ENCODE measurements around the gene MAP2K3. TPM values are rescaled to one million over a fixed set of nuclear protein-coding genes. Genes with fewer than 3 reads are reported as not detected.

The MAP2K3 gene
- total and polyA plus RNA-seq, 10 of the 15 experiments (the other 5 are each of a cell fraction or from before 2014, with no cell fraction given), result 0.71 to 39.4 (median 18.6) TPM

- TF ChIP-seq PKNOX1 (IDR thresholded peaks at IDR 0.05) (no peak), POLR2AphosphoS2 (IDR thresholded peaks at IDR 0.05; ENCODE audit: low read depth, low read length) (no peak), KLF5 (IDR thresholded peaks at IDR 0.05; ENCODE audit: partially characterized antibody) (no peak), HCFC1 (IDR thresholded peaks at IDR 0.05; ENCODE audit: low read length) (no peak)
Observed at GRCh38 chr17:21242780-21243515, 41.6 kb upstream of the MAP2K3 start (continued).

- DNase-seq (ENCODE audit: low read depth, low spot score) (no peak), FAIRE-seq (no peak), ATAC-seq (no peak)
- ChIA-PET RAD21 (ENCODE audit: unreplicated experiment) (no interaction called here), CTCF (no interaction called here), POLR2A (no interaction called here), SMC1A (ENCODE audit: uncharacterized antibody, unreplicated experiment) (no interaction called here)
- Histone ChIP-seq H3K27me3 (replicated peaks in 1 of 2; ENCODE audit: control insufficient read depth in 2 of 2, insufficient read depth in 2 of 2, low read length in 1 of 2) (no peaks in the 10 kb centered on the region), H4K20me1 (ENCODE audit: control insufficient read depth, insufficient read depth) (no peaks in the 10 kb centered on the region), H2AFZ (ENCODE audit: control insufficient read depth, low read depth, low read length) (no peak overlapping the region), H3K9me3 (replicated peaks; ENCODE audit: control insufficient read depth, insufficient read depth, low read length) (no peaks in the 10 kb centered on the region), H3K79me2 (ENCODE audit: control insufficient read depth, insufficient read depth, low read length) (no peaks in the 10 kb centered on the region), H3K4me3 (no peak overlapping the region), H3K4me2 (ENCODE audit: control insufficient read depth, insufficient read depth) (no peak overlapping the region), H3K36me3 (ENCODE audit: control insufficient read depth in 2 of 2, insufficient read depth in 2 of 2, low read length in 1 of 2) (no peaks in the 10 kb centered on the region), H3K4me1 (ENCODE audit: control insufficient read depth, insufficient read depth, low read length) (no peaks in the 10 kb centered on the region), H3K9ac (ENCODE audit: control insufficient read depth, insufficient read depth, low read length) (no peak overlapping the region), H3K27ac (ENCODE audit: control insufficient read depth, insufficient read depth) (no peak overlapping the region)
- in situ Hi-C loops (cut with MboI) (no loop called here), intact Hi-C loops (cut with micrococcal nuclease; ENCODE audit: unreplicated experiment) (no loop called here)
- BruUV-seq (replicated peaks), result no TSS peak
- WGBS (ENCODE audit: insufficient coverage, insufficient replicate concordance, low lambda C conversion rate, missing lambda C conversion rate), result 53% methylated on average over 23 of the region's 23 CpGs
- TF ChIP-seq BHLHE40 (IDR thresholded peaks at IDR 0.05; ENCODE audit: borderline replicate concordance in 1 of 2, low read depth in 2 of 2, low read length in 1 of 2) (no peak), WRNIP1 (IDR thresholded peaks at IDR 0.05; ENCODE audit: borderline replicate concordance, low read depth, low read length) (no peak), POLR2A (IDR thresholded peaks at IDR 0.05; ENCODE audit: low read depth, low read length) (no peak), TCF12 (IDR thresholded peaks at IDR 0.05; ENCODE audit: low read depth, low read length) (no peak), KAT2A (conservative IDR thresholded peaks at IDR 0.05; ENCODE audit: control insufficient read depth, low read depth, low read length) (no peak), SIN3A (IDR thresholded peaks at IDR 0.05; ENCODE audit: low read depth, low read length) (no peak), ZNF384 (IDR thresholded peaks at IDR 0.05; ENCODE audit: borderline replicate concordance, low read depth, low read length) (no peak)
- TF ChIP-seq, protein P1, sequence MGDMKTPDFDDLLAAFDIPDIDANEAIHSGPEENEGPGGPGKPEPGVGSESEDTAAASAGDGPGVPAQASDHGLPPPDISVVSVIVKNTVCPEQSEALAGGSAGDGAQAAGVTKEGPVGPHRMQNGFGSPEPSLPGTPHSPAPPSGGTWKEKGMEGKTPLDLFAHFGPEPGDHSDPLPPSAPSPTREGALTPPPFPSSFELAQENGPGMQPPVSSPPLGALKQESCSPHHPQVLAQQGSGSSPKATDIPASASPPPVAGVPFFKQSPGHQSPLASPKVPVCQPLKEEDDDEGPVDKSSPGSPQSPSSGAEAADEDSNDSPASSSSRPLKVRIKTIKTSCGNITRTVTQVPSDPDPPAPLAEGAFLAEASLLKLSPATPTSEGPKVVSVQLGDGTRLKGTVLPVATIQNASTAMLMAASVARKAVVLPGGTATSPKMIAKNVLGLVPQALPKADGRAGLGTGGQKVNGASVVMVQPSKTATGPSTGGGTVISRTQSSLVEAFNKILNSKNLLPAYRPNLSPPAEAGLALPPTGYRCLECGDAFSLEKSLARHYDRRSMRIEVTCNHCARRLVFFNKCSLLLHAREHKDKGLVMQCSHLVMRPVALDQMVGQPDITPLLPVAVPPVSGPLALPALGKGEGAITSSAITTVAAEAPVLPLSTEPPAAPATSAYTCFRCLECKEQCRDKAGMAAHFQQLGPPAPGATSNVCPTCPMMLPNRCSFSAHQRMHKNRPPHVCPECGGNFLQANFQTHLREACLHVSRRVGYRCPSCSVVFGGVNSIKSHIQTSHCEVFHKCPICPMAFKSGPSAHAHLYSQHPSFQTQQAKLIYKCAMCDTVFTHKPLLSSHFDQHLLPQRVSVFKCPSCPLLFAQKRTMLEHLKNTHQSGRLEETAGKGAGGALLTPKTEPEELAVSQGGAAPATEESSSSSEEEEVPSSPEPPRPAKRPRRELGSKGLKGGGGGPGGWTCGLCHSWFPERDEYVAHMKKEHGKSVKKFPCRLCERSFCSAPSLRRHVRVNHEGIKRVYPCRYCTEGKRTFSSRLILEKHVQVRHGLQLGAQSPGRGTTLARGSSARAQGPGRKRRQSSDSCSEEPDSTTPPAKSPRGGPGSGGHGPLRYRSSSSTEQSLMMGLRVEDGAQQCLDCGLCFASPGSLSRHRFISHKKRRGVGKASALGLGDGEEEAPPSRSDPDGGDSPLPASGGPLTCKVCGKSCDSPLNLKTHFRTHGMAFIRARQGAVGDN (IDR thresholded peaks at IDR 0.05), result no peak
Observed at GRCh38 chr17:21243516-21244303, 40.8 kb upstream of the MAP2K3 start.
